Testis (tissue), 3 donors: ENCODE data around the gene VCX3B. TPM values are rescaled to one million over a fixed set of nuclear protein-coding genes. Genes with fewer than 3 reads are reported as not detected.
"Not testable (repeated sequence)": the region's sequence is repeated elsewhere in the genome, so short reads cannot be mapped to it uniquely, and the experiment has no call there.

Experiments used
- DNase-seq: peaks from one replicate; pipeline ENCODE4 v3.0.0-alpha.2; 2019
- H3K27ac ChIP-seq, 2 donors: fragments of 200-600 bp; sonication (generic); one replicate each; pipeline ENCODE4 v1.5.1; 2019
- H3K27me3 ChIP-seq: fragments of 200-600 bp; sonication (generic); one replicate; pipeline ENCODE4 v1.5.1; 2019
- H3K36me3 ChIP-seq: fragments of 200-600 bp; sonication (generic); one replicate; pipeline ENCODE4 v1.5.1; 2017; ENCODE audit warnings: low read depth; ENCODE audit errors: missing control alignments
- H3K4me1 ChIP-seq: fragments of 200-600 bp; sonication (generic); one replicate; pipeline ENCODE4 v1.5.1; 2019
- H3K4me3 ChIP-seq, 2 donors: fragments of 200-600 bp; sonication (generic); one replicate each; pipeline ENCODE4 v1.5.1; 2017 to 2019
- H3K9me3 ChIP-seq: fragments of 200-600 bp; sonication (generic); one replicate; pipeline ENCODE4 v1.5.1; 2017
- CTCF ChIP-seq, 3 experiments: fragments of 450-650 bp in 2 of 3; fragments of 200-600 bp in 1 of 3; sonication (generic) in 1 of 3; IDR thresholded peaks; one replicate each; pipeline ENCODE4 v1.5.1; 2016 to 2019; ENCODE audit warnings: antibody characterized with exemption in 3 of 3, mild to moderate bottlenecking in 2 of 3, moderate library complexity in 1 of 3
- POLR2A ChIP-seq: fragments of 450-650 bp; IDR thresholded peaks from one replicate; pipeline ENCODE4 v1.6.1; 2017; ENCODE audit warnings: antibody characterized with exemption, mild to moderate bottlenecking, moderate library complexity
- WGBS, 2 donors: methylation state at CpG; one replicate each; pipeline ENCODE4 v1.1.5; 2018; 5-methylcytosine and 5-hydroxymethylcytosine counted together
- intact Hi-C: fragments of 100-400 bp; cut with DNase I; formaldehyde crosslinking; loops from one replicate; pipeline ENCODE4 v1.15.1; 2023; ENCODE audit warnings: low total_unique reads
- polyA plus RNA-seq: library from polyadenylated mRNA; stranded (reverse); fragments of 350-450 nt; fragmentation: Illumina TruSeq; extraction: RNeasy Lipid Tissue Mini Kit (QIAGEN cat#74804); gene quantifications from one replicate; pipeline ENCODE4 v1.2.3, GENCODE V29; 2014; ENCODE audit warnings: low read depth, low replicate concordance; ENCODE audit not compliant: insufficient read depth
- total RNA-seq, 2 donors: library from RNA; depleted of rRNA; stranded (reverse); fragments of >200 nt; gene quantifications; one replicate each; pipeline ENCODE4 v1.2.3, GENCODE V29; 2016

The VCX3B gene
- total and polyA plus RNA-seq, 3 donors from 2014 or later = 31.3 to 91.3 (median 44.0) TPM

GRCh38 chrX:8432396-8432795 is 32.2 kb upstream of the VCX3B start:
- DNase-seq = no peak
- no peak for TF ChIP-seq POLR2A
- TF ChIP-seq CTCF (IDR thresholded peaks at IDR 0.05) = no peak
- intact Hi-C loops = no loop called here
- Histone ChIP-seq H3K4me3 (no peak overlapping the region), H3K36me3 (no peaks in the 10 kb centered on the region), H3K9me3 (no peaks in the 10 kb centered on the region), H3K27me3 (no peaks in the 10 kb centered on the region), H3K4me1 (no peaks in the 10 kb centered on the region), H3K27ac (no peak overlapping the region)
- WGBS, 2 donors = 73 to 79% methylated on average over 3 of the region's 3 CpGs

- Histone ChIP-seq H3K4me3 (no peak overlapping the region), H3K36me3 (no peaks in the 10 kb centered on the region), H3K27me3 (no peaks in the 10 kb centered on the region), H3K27ac (no peak overlapping the region), H3K4me1 (no peaks in the 10 kb centered on the region), H3K9me3 (no peaks in the 10 kb centered on the region)
- 74 to 93% methylated on average over 2 to 3 of the region's 3 CpGs for WGBS, 2 donors
- no peak for DNase-seq
- intact Hi-C loops = no loop called here
- TF ChIP-seq POLR2A = no peak
- TF ChIP-seq CTCF (IDR thresholded peaks at IDR 0.05) = no peak
Observed at GRCh38 chrX:8433109-8434062, 31.2 kb upstream of the VCX3B start.

- no peak for DNase-seq
- intact Hi-C loops = no loop called here
- Histone ChIP-seq H3K9me3 (no peaks in the 10 kb centered on the region), H3K27ac (no peak overlapping the region), H3K4me1 (no peaks in the 10 kb centered on the region), H3K27me3 (no peaks in the 10 kb centered on the region), H3K36me3 (no peaks in the 10 kb centered on the region), H3K4me3 (no peak overlapping the region)
- TF ChIP-seq CTCF (IDR thresholded peaks at IDR 0.05) (no peak), POLR2A (no peak)
- 83 to 89% methylated on average over 5 of the region's 5 CpGs for WGBS, 2 donors
Observed at GRCh38 chrX:8447368-8447767, 17.3 kb upstream of the VCX3B start.

DNA sequence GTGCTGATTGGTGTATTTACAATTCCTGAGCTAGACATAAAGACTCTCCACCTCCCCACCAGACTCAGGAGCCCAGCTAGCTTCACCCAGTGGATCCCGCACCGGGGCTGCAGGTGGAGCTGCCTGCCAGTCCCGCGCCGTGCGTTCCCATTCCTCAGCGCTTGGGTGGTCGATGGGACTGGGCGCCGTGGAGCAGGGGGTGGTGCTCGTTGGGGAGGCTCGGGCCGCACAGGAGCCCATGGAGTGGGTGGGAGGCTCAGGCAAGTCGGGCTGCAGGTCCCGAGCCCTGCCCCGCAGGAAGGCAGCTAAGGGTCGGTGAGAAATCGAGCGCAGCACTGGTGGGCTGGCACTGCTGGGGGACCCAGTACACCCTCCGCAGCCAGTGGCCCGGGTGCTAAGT is 12.3 kb upstream of the VCX3B start:
- 82% methylated on average over 8 of the region's 21 CpGs; no CpG with 5 or more reads in 1 of the 2 donors for WGBS, 2 donors
- H3K4me1 ChIP-seq, H3K27me3 ChIP-seq, H3K9me3 ChIP-seq, H3K36me3 ChIP-seq, H3K27ac ChIP-seq, intact Hi-C loops, DNase-seq: not testable (repeated sequence)
- peak overlapping the region in 1 of 2 donors; percentile 5 for H3K4me3 ChIP-seq

DNA sequence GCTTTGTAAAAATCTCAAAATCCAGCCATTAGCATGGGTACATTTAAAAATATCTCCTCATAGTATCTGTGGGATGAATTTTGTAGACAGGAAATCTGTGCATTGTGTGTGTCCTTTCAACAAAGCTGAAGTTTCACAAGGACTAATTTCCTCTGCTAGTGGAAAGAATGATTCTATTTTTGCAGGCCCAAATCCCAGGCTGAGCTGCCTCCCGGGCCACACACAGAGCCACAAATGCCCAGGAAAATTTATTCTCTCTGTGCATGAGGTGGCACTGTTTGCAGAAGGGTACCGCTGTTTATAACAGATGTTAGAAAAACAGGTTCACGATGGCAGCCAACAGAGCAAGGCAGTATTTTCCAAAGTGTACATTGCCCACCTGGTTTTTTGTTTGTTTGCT is 11.0 kb upstream of the VCX3B start:
- Histone ChIP-seq H3K4me3 (no peak overlapping the region), H3K36me3 (no peaks in the 10 kb centered on the region), H3K4me1 (no peaks in the 10 kb centered on the region), H3K27me3 (no peaks in the 10 kb centered on the region), H3K9me3 (no peaks in the 10 kb centered on the region), H3K27ac (no peak overlapping the region)
- no peak for DNase-seq
- intact Hi-C loops = no loop called here
- 22 to 27% methylated on average over 3 of the region's 3 CpGs for WGBS, 2 donors
- TF ChIP-seq CTCF (IDR thresholded peaks at IDR 0.05) (no peak), POLR2A (no peak)
